Esophagus squamous epithelium (tissue), 5 donors: Measurements from ENCODE around the gene OPCML. TPM values are rescaled to one million over a fixed set of nuclear protein-coding genes. Genes with fewer than 3 reads are reported as not detected.

Source experiments
- DNase-seq: peaks from one replicate; lab custom pipeline; 2025; lab: John Stamatoyannopoulos, UW
- H3K27ac ChIP-seq, 4 donors: fragments of 200-600 bp; sonication (generic); one replicate each; pipeline ENCODE4 v1.5.1; 2016 to 2019; ENCODE audit warnings: mild to moderate bottlenecking in 1 of 4
- H3K27me3 ChIP-seq, 4 donors: fragments of 200-600 bp; sonication (generic); 1 replicate in 3 of 4; 2 replicates in 1 of 4; pipeline versions ENCODE4 v1.5.1 to v1.6.0; 2017 to 2021; ENCODE audit warnings: antibody characterized with exemption in 1 of 4
- H3K36me3 ChIP-seq, 3 donors: fragments of 200-600 bp; sonication (generic); one replicate each; pipeline ENCODE4 v1.5.1; 2016 to 2019
- H3K4me1 ChIP-seq, 3 donors: fragments of 200-600 bp; sonication (generic); one replicate each; pipeline ENCODE4 v1.5.1; 2017 to 2019
- H3K4me3 ChIP-seq, 4 donors: fragments of 200-600 bp; sonication (generic); 1 replicate in 3 of 4; 2 replicates in 1 of 4; pipeline ENCODE4 v1.5.1; 2016 to 2019; ENCODE audit warnings: mild to moderate bottlenecking in 2 of 4, moderate library complexity in 1 of 4
- H3K9me3 ChIP-seq, 3 donors: fragments of 200-600 bp; sonication (generic); one replicate each; pipeline ENCODE4 v1.5.1; 2016 to 2019
- POLR2A ChIP-seq, 4 donors: fragments of 450-650 bp; IDR thresholded peaks; one replicate each; pipeline ENCODE4 v1.6.1; 2017; ENCODE audit warnings: antibody characterized with exemption in 4 of 4, mild to moderate bottlenecking in 4 of 4, moderate library complexity in 3 of 4
- WGBS, 2 donors: methylation state at CpG; one replicate each; pipeline ENCODE4 v1.1.5; 2018; 5-methylcytosine and 5-hydroxymethylcytosine counted together
- intact Hi-C: fragments of 100-400 bp; cut with DNase I; formaldehyde crosslinking; loops from one replicate; pipeline ENCODE4 v1.15.0; 2022
- total RNA-seq, 4 donors: library from RNA; depleted of rRNA; stranded (reverse); fragments of >200 nt; gene quantifications; one replicate each; pipeline ENCODE4 v1.1.0, GENCODE V29; 2016
- TF ChIP-seq, protein P1 (sequence below), 6 experiments: fragments of 450-650 bp in 4 of 6; fragments of 200-600 bp in 2 of 6; sonication (generic) in 2 of 6; IDR thresholded peaks; one replicate each; pipeline ENCODE4 v1.5.1; 2016 to 2019; ENCODE audit warnings: antibody characterized with exemption in 6 of 6, mild to moderate bottlenecking in 4 of 6, moderate library complexity in 4 of 6
- donor health status: DM: yes; HTN: yes; CAD: no.

The OPCML gene
- total RNA-seq, 4 donors from 2014 or later, result under 0.01 TPM; not detected in 3

GRCh38 chr11:132670921-132671675 is 861.2 kb downstream of the OPCML start:
- Histone ChIP-seq H3K4me3 (no peak overlapping the region), H3K27ac (no peak overlapping the region), H3K27me3 (no peaks in the 10 kb centered on the region), H3K36me3 (no peaks in the 10 kb centered on the region), H3K4me1 (no peaks in the 10 kb centered on the region), H3K9me3 (peaks cover 0 to 6% (median 0%) of the 10 kb centered on the region in 3 donors)
- DNase-seq, result no peak
- 79 to 84% methylated on average over 5 of the region's 5 CpGs for WGBS, 2 donors
- intact Hi-C loops, result no loop called here
- no peak for TF ChIP-seq POLR2A (IDR thresholded peaks at IDR 0.05)
- TF ChIP-seq, protein P1, sequence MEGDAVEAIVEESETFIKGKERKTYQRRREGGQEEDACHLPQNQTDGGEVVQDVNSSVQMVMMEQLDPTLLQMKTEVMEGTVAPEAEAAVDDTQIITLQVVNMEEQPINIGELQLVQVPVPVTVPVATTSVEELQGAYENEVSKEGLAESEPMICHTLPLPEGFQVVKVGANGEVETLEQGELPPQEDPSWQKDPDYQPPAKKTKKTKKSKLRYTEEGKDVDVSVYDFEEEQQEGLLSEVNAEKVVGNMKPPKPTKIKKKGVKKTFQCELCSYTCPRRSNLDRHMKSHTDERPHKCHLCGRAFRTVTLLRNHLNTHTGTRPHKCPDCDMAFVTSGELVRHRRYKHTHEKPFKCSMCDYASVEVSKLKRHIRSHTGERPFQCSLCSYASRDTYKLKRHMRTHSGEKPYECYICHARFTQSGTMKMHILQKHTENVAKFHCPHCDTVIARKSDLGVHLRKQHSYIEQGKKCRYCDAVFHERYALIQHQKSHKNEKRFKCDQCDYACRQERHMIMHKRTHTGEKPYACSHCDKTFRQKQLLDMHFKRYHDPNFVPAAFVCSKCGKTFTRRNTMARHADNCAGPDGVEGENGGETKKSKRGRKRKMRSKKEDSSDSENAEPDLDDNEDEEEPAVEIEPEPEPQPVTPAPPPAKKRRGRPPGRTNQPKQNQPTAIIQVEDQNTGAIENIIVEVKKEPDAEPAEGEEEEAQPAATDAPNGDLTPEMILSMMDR (IDR thresholded peaks at IDR 0.05), result no peak

DNA sequence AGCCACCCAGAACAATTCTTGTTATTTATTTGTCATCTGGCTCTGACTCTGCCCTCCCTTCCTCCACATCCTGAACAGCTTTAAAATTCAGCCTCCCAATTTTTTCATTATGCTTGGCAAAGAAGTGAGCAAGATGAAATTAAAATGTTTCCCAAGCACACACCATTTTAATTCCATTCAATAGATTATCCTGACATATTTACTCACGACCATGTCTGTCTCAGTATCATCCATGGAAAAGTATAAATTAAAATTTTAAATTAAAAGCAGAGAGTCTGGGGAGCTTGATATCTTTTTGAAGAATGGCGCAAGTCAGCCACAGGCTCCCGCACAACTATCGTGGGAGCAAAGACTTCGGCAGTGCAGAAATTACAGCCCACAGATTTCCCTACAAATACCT is 862.4 kb downstream of the OPCML start:
- no peaks in the 10 kb centered on the region for H3K27me3 ChIP-seq
- TF ChIP-seq, protein P1 (IDR thresholded peaks at IDR 0.05), result no peak
- no peak for TF ChIP-seq POLR2A (IDR thresholded peaks at IDR 0.05)
- intact Hi-C loops, result no loop called here
- WGBS, 2 donors, result 74 to 79% methylated on average over 5 of the region's 5 CpGs
- no peak overlapping the region for H3K4me3 ChIP-seq
- no peak overlapping the region for H3K27ac ChIP-seq
- no peak for DNase-seq
- H3K36me3 ChIP-seq, result no peaks in the 10 kb centered on the region
- H3K9me3 ChIP-seq, result peaks cover 0 to 6% (median 0%) of the 10 kb centered on the region in 3 donors
- no peaks in the 10 kb centered on the region for H3K4me1 ChIP-seq

GRCh38 chr11:132665205-132665604 is 867.1 kb downstream of the OPCML start:
- Histone ChIP-seq H3K4me3 (no peak overlapping the region), H3K27ac (no peak overlapping the region), H3K4me1 (no peaks in the 10 kb centered on the region), H3K27me3 (no peaks in the 10 kb centered on the region), H3K36me3 (no peaks in the 10 kb centered on the region), H3K9me3 (peaks cover 0 to 4% (median 4%) of the 10 kb centered on the region in 3 donors)
- TF ChIP-seq, protein P1 (IDR thresholded peaks at IDR 0.05), result no peak
- no peak for TF ChIP-seq POLR2A (IDR thresholded peaks at IDR 0.05)
- 78 to 87% methylated on average over 4 of the region's 4 CpGs for WGBS, 2 donors
- intact Hi-C loops, result no loop called here
- DNase-seq, result no peak

DNA sequence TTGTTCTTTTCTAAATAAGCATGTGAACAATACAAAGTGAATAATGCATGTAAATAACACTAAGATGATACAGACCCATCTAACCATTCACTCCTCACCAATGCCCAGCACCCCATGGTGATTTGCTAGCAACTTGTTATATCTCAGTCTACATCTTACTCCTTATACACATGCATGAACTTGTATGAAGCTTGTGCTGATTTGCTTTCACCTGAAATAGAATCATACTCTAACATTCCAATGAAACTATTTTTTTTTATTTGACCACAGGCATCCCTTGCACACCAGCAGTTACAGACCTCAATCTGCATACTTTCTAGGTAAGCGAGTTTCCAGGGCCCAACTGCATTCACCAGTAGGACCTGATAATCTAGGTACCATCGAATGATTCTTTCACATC is 873.6 kb downstream of the OPCML start:
- Histone ChIP-seq H3K4me3 (no peak overlapping the region), H3K27me3 (no peaks in the 10 kb centered on the region), H3K36me3 (no peaks in the 10 kb centered on the region), H3K27ac (no peak overlapping the region), H3K4me1 (no peaks in the 10 kb centered on the region), H3K9me3 (peaks cover 0 to 9% (median 4%) of the 10 kb centered on the region in 3 donors)
- no peak for DNase-seq
- intact Hi-C loops, result no loop called here
- 55 to 58% methylated on average over 2 of the region's 2 CpGs for WGBS, 2 donors
- TF ChIP-seq POLR2A (IDR thresholded peaks at IDR 0.05), result no peak
- TF ChIP-seq, protein P1 (IDR thresholded peaks at IDR 0.05), result no peak

DNA sequence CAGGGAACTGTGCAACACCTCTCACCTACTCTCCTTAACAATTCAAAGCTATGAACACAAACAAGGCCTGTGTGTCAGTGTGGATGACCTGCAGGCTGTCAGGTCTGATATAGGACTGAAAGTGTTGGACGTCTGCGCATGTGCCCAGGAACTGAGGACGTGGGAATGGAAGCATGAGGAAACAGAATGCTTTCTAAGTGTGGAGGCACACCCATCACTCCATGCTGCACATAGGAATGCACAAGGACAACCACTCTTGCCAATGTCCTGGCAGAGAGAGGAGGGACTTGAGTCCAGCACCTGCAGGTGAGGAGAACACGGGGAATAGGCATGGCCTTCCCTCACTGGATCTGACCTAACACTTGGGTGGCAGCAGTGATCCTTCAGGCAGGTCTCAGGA is 874.3 kb downstream of the OPCML start:
- Histone ChIP-seq H3K4me3 (no peak overlapping the region), H3K36me3 (no peaks in the 10 kb centered on the region), H3K27ac (no peak overlapping the region), H3K9me3 (peaks cover 0 to 9% (median 4%) of the 10 kb centered on the region in 3 donors), H3K27me3 (no peaks in the 10 kb centered on the region), H3K4me1 (no peaks in the 10 kb centered on the region)
- TF ChIP-seq, protein P1 (IDR thresholded peaks at IDR 0.05), result no peak
- intact Hi-C loops, result no loop called here
- 67 to 78% methylated on average over 3 to 4 of the region's 4 CpGs for WGBS, 2 donors
- DNase-seq, result no peak
